ENCODE data around the gene C16orf74.

Gene C16orf74

DNA sequence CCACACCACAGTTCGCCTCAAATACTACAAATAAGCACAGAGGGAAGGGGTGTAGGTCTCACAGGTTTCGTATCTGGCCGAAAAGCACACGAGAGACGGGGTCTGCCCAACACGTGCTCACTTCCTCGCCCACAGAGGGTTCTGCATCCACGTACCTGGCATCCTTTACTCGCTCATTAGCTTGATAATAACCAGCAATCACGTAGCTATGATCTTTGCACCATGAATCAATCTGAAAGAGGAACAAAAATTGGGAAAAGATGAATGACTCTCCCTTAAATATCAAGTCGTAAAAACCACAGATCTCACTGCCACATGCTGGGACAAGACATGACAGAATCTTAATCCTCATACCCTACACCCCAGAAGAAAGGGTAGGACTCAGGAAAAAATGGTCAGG lies 37.9 kb upstream of the C16orf74 start:
- no peaks in the 10 kb centered on the region for H3K4me1 ChIP-seq (ENCODE audit: control insufficient read depth, insufficient read depth, low read length)
- no peak overlapping the region for H3K4me3 ChIP-seq (ENCODE audit: low read length)
- peaks cover 59% of the 10 kb centered on the region for H3K36me3 ChIP-seq (ENCODE audit: control insufficient read depth, insufficient read depth, low read length, severe bottlenecking)
- H3K9ac ChIP-seq (ENCODE audit: low read length) = no peak overlapping the region
- no peak for DNase-seq (ENCODE audit: low read depth)
- H3K27me3 ChIP-seq (replicated peaks; ENCODE audit: control insufficient read depth, insufficient read depth, low read length) = no peaks in the 10 kb centered on the region
- H3K9me3 ChIP-seq (ENCODE audit: control insufficient read depth, low read length) = no peaks in the 10 kb centered on the region

DNA sequence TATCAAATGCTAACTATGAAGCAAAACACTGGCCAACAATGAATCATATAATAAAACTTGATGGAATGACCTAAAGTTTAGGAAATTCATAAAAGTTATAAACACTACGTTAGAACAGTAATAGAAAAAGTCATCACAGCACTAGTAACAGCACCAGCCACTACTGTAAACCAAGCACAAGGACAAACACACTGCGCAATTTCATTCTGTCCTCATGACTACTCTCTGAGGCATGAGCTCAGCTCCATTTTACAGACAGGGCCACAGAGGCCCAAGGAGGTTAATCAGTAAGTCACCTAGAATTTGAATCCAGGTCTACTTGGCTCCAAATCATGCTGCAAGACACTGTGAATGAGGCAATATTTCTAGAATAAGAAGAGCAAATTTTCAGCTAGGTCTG lies 35.0 kb upstream of the C16orf74 start:
- Histone ChIP-seq H3K9me3 (ENCODE audit: control insufficient read depth, low read length) (no peaks in the 10 kb centered on the region), H3K27me3 (replicated peaks; ENCODE audit: control insufficient read depth, insufficient read depth, low read length) (no peaks in the 10 kb centered on the region), H3K36me3 (ENCODE audit: control insufficient read depth, insufficient read depth, low read length, severe bottlenecking) (peaks cover 44% of the 10 kb centered on the region), H3K4me1 (ENCODE audit: control insufficient read depth, insufficient read depth, low read length) (peaks cover 6% of the 10 kb centered on the region), H3K4me3 (ENCODE audit: low read length) (no peak overlapping the region), H3K9ac (ENCODE audit: low read length) (no peak overlapping the region)
- DNase-seq (ENCODE audit: low read depth) = no peak

DNA sequence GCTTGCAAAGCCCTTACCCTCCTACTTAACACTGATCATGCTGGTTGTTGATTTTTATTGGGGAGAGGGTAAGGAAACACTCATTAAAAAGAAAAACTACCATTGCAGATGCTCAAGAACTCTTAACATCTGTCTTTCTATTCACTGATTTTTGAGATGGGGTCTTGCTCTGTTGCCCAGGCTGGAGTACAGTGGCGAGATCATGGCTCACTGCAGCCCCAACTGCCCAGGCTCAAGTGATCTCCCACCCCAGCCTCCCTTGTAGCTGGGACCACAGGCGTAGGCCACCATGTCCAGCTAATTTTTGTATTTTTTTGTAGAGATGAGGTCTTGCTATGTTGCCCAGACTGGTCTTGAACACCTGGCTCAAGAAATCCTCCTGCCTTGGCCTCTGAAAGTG lies 33.9 kb upstream of the C16orf74 start:
- no peaks in the 10 kb centered on the region for H3K27me3 ChIP-seq (replicated peaks; ENCODE audit: control insufficient read depth, insufficient read depth, low read length)
- DNase-seq (ENCODE audit: low read depth) = no peak
- H3K9ac ChIP-seq (ENCODE audit: low read length) = no peak overlapping the region
- H3K9me3 ChIP-seq (ENCODE audit: control insufficient read depth, low read length) = no peaks in the 10 kb centered on the region
- H3K4me3 ChIP-seq (ENCODE audit: low read length) = no peak overlapping the region
- peaks cover 6% of the 10 kb centered on the region for H3K4me1 ChIP-seq (ENCODE audit: control insufficient read depth, insufficient read depth, low read length)
- peaks cover 55% of the 10 kb centered on the region for H3K36me3 ChIP-seq (ENCODE audit: control insufficient read depth, insufficient read depth, low read length, severe bottlenecking)

DNA sequence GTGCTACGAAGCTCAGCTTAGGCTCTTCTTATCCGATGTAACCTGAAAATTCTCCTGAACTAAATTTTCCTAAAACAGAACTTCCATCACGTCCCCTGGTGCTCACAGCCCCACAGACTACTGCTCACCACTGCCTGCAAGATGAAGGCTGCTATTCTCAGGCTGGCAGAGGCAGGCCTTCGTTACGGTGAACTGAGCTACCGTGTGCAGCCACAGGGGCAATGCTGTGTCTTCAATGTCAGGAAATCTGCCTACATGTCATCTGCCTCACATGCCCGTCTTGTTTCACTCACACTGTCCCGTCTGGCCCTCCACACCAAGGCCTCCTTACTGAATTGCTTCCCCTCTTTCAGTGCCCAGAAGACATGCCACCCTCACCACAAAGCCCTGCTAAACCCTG lies 32.5 kb upstream of the C16orf74 start:
- Histone ChIP-seq H3K4me1 (ENCODE audit: control insufficient read depth, insufficient read depth, low read length) (peaks cover 6% of the 10 kb centered on the region), H3K4me3 (ENCODE audit: low read length) (no peak overlapping the region), H3K9me3 (ENCODE audit: control insufficient read depth, low read length) (no peaks in the 10 kb centered on the region), H3K36me3 (ENCODE audit: control insufficient read depth, insufficient read depth, low read length, severe bottlenecking) (peaks cover 65% of the 10 kb centered on the region), H3K27me3 (replicated peaks; ENCODE audit: control insufficient read depth, insufficient read depth, low read length) (no peaks in the 10 kb centered on the region), H3K9ac (ENCODE audit: low read length) (no peak overlapping the region)
- no peak for DNase-seq (ENCODE audit: low read depth)

DNA sequence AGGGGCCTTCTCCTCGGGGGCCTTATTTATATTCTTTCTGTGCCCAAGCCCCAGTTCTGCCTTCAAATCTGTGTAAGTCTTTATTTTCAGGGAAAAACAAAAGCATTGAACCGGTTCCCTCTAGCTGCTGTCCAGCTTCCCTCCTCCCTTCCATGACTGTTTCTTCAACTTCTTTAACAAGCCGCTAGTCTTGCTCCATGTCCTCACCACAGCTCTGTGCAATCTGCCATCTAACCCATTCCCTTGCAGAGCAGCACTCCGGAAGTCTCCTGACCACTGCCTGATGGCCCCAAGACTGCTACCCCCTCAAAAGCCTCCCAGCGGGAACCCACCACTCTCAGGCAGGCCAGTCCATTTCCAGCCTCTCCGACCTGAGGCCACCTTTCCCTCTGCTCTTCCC lies 31.6 kb upstream of the C16orf74 start:
- no peak for DNase-seq (ENCODE audit: low read depth)
- peaks cover 65% of the 10 kb centered on the region for H3K36me3 ChIP-seq (ENCODE audit: control insufficient read depth, insufficient read depth, low read length, severe bottlenecking)
- no peaks in the 10 kb centered on the region for H3K27me3 ChIP-seq (replicated peaks; ENCODE audit: control insufficient read depth, insufficient read depth, low read length)
- peaks cover 6% of the 10 kb centered on the region for H3K4me1 ChIP-seq (ENCODE audit: control insufficient read depth, insufficient read depth, low read length)
- H3K9me3 ChIP-seq (ENCODE audit: control insufficient read depth, low read length) = no peaks in the 10 kb centered on the region
- H3K4me3 ChIP-seq (ENCODE audit: low read length) = no peak overlapping the region
- H3K9ac ChIP-seq (ENCODE audit: low read length) = no peak overlapping the region

DNA sequence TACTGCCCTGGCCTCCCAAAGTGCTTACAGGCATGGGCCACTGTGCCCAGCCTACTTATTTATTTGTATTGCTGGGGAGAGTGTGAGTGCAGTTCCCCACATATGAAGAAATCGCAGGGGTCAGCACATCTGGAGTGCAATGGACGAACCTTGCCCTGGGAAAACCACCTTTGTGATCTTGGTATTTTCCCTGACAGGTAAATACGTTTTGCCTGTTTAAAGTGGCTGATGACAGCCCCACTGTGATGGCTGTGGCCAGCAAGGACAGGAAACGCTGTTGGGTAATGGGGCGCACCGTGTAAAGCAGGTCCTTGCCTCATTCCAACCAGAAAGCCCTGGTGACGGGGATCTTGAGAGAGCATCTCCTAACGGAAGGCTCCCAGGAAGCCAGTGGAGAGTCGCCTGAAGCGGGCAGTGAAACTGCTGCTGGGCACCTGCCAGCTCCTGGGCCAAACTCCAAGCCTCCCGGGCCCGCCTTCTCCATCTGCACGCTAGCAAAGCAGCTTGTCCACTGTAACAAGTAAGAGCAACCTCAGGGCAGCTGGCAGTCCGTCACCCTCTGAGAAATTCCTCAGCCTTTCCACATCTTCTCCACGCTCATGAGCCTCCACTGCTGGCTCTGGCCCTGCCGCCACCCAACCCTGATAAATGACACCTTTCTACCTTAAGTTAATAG lies 30.9 kb upstream of the C16orf74 start:
- Histone ChIP-seq H3K4me3 (ENCODE audit: low read length) (no peak overlapping the region), H3K9me3 (ENCODE audit: control insufficient read depth, low read length) (no peaks in the 10 kb centered on the region), H3K4me1 (ENCODE audit: control insufficient read depth, insufficient read depth, low read length) (peaks cover 6% of the 10 kb centered on the region), H3K27me3 (replicated peaks; ENCODE audit: control insufficient read depth, insufficient read depth, low read length) (no peaks in the 10 kb centered on the region), H3K9ac (ENCODE audit: low read length) (no peak overlapping the region), H3K36me3 (ENCODE audit: control insufficient read depth, insufficient read depth, low read length, severe bottlenecking) (peaks cover 66% of the 10 kb centered on the region)
- DNase-seq (ENCODE audit: low read depth) = no peak

DNA sequence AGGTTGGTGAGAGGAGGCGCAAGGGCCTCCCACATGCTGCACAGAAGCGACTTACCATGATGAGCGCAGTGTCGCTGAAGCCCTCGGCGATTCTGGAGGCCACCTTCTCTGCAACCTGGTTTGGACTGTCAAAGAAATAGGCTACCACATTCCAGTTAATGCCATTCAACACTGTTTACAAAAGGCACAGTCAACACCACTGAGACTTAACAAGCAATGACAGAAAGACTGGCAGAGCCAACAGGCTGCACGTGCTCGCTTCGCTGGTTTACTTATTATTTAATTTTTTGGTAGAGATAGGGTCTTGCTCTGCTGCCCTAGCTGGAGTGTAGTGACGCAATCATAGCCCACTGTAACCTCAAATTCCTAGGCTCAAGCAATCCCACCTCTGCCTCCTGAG lies 30.3 kb upstream of the C16orf74 start:
- no peak for DNase-seq (ENCODE audit: low read depth)
- Histone ChIP-seq H3K36me3 (ENCODE audit: control insufficient read depth, insufficient read depth, low read length, severe bottlenecking) (peaks cover 59% of the 10 kb centered on the region), H3K9ac (ENCODE audit: low read length) (no peak overlapping the region), H3K27me3 (replicated peaks; ENCODE audit: control insufficient read depth, insufficient read depth, low read length) (no peaks in the 10 kb centered on the region), H3K4me3 (ENCODE audit: low read length) (no peak overlapping the region), H3K4me1 (ENCODE audit: control insufficient read depth, insufficient read depth, low read length) (peaks cover 6% of the 10 kb centered on the region), H3K9me3 (ENCODE audit: control insufficient read depth, low read length) (no peaks in the 10 kb centered on the region)

DNA sequence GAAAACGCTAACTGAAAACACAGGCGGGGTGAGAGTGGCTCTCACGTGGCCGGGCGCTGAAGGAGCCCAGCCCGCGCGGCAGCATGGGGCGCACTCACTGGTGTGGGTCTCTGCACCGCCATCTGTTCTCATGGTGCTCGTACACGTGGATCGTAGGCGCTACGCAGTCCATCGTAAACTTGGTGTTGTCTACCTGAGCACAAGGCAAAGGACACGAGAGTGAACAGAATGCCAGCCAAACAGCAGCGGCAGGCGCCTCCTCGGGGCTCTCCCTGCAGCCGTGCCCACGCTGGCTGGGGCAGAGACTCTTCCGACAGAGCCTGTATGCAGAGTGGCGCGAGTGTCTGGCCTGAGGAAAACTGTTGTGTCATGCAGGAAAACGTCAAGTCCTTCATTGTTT lies 29.4 kb upstream of the C16orf74 start:
- Histone ChIP-seq H3K9me3 (ENCODE audit: control insufficient read depth, low read length) (no peaks in the 10 kb centered on the region), H3K4me1 (ENCODE audit: control insufficient read depth, insufficient read depth, low read length) (peaks cover 6% of the 10 kb centered on the region), H3K9ac (ENCODE audit: low read length) (no peak overlapping the region), H3K27me3 (replicated peaks; ENCODE audit: control insufficient read depth, insufficient read depth, low read length) (no peaks in the 10 kb centered on the region), H3K4me3 (ENCODE audit: low read length) (no peak overlapping the region), H3K36me3 (ENCODE audit: control insufficient read depth, insufficient read depth, low read length, severe bottlenecking) (peaks cover 51% of the 10 kb centered on the region)
- DNase-seq (ENCODE audit: low read depth) = no peak

DNA sequence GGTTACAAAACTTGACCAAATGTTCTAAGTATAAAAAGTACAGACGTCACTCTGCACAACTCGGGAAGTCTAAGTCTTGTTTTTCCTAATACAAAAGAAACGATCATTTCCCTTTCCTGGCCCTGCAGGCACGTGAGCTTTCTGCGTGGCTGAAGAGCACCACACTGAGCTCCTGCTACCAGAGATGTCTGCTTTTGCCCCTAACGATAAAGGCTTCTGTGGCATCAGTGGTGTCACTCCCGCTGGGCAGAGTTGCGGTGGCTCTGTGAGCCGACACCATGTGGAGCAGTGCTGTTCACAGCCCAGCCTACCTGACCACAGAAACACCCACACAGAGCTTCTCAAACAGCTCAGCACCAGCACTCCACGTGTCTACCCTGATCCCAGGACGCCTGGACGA lies 28.0 kb upstream of the C16orf74 start:
- Histone ChIP-seq H3K4me1 (ENCODE audit: control insufficient read depth, insufficient read depth, low read length) (peaks cover 6% of the 10 kb centered on the region), H3K36me3 (ENCODE audit: control insufficient read depth, insufficient read depth, low read length, severe bottlenecking) (peaks cover 48% of the 10 kb centered on the region), H3K9me3 (ENCODE audit: control insufficient read depth, low read length) (no peaks in the 10 kb centered on the region), H3K27me3 (replicated peaks; ENCODE audit: control insufficient read depth, insufficient read depth, low read length) (no peaks in the 10 kb centered on the region), H3K4me3 (ENCODE audit: low read length) (no peak overlapping the region), H3K9ac (ENCODE audit: low read length) (no peak overlapping the region)
- no peak for DNase-seq (ENCODE audit: low read depth)

DNA sequence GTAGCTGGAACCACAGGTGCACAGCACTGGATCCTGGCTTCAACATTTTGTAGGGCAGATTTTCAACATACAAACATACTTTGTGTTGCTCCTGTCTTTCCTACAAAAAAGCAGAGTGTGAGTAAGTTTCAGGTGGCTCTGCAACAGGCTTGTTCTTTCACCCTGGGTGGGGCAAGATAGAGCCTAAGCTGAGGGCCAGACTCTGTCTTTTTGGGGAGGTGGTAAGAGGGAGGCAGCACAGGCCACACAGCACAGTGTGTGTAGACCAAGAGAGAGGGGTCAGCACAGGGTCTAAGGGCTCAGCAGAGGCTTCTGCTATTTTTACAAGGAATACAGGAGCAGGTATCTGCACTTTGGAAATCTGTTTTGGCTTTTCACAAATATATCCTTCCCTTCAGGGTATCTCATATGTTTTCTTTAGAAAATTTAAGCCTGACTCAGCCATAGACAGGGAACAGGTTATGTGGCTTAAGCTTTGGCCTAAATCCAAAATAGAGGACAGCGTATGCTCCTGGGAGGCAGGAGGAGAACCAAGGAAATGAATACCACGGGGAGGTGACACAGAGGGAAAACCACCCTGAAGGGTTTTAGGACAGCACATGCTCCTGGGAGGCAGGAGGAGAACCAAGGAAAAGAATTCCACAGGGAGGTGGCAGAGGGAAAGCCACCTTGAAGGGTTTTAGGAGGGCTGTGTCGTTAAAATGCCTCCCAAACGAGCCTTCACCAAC lies 26.9 kb upstream of the C16orf74 start:
- no peaks in the 10 kb centered on the region for H3K9me3 ChIP-seq (ENCODE audit: control insufficient read depth, low read length)

DNA sequence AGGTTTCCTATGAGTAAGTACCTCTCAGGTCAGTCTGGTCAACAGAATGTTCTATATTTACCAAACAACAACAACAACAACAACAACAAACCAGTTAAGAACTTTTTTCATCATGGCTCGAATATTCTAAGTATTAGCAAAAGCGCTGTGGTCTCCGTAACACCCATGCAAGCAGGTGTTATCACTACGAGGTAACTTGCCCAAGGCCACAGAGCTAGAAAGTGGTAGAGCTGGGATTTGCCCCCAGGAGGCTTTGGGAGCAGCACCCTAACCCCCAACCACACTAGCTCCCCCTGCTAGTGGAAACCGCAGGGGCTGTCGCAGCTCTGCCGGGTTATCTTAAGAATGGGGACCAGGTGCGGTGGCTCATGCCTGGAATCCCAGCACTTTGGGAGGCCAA lies 23.9 kb upstream of the C16orf74 start:
- DNase-seq (ENCODE audit: low read depth) = no peak
- no peaks in the 10 kb centered on the region for H3K4me1 ChIP-seq (ENCODE audit: control insufficient read depth, insufficient read depth, low read length)
- H3K9ac ChIP-seq (ENCODE audit: low read length) = no peak overlapping the region
- no peaks in the 10 kb centered on the region for H3K27me3 ChIP-seq (replicated peaks; ENCODE audit: control insufficient read depth, insufficient read depth, low read length)
- peaks cover 36% of the 10 kb centered on the region for H3K36me3 ChIP-seq (ENCODE audit: control insufficient read depth, insufficient read depth, low read length, severe bottlenecking)
- H3K4me3 ChIP-seq (ENCODE audit: low read length) = no peak overlapping the region
- H3K9me3 ChIP-seq (ENCODE audit: control insufficient read depth, low read length) = no peaks in the 10 kb centered on the region

More for the DNA sequence above, 26.9 kb upstream of the C16orf74 start:
- H3K9ac ChIP-seq (ENCODE audit: low read length) = no peak overlapping the region
- peaks cover 48% of the 10 kb centered on the region for H3K36me3 ChIP-seq (ENCODE audit: control insufficient read depth, insufficient read depth, low read length, severe bottlenecking)
- H3K4me3 ChIP-seq (ENCODE audit: low read length) = no peak overlapping the region
- DNase-seq (ENCODE audit: low read depth) = peak; percentile 33
- H3K4me1 ChIP-seq (ENCODE audit: control insufficient read depth, insufficient read depth, low read length) = peaks cover 6% of the 10 kb centered on the region
- no peaks in the 10 kb centered on the region for H3K27me3 ChIP-seq (replicated peaks; ENCODE audit: control insufficient read depth, insufficient read depth, low read length)

Data from adipocyte (in vitro differentiated cells).